8988T (cell line): ENCODE measurements around the gene MCAT.
"Not testable (repeated sequence)": the region's sequence is repeated elsewhere in the genome, so short reads cannot be mapped to it uniquely, and the experiment has no call there.

Source experiments
- DNase-seq: peaks from one replicate; pipeline ENCODE4 v3.0.0; 2011

MCAT gene

GRCh38 chr22:43152357-43153071, 9.3 kb upstream of the MCAT start:
- no peak for DNase-seq

GRCh38 chr22:43152003-43152356, 8.8 kb upstream of the MCAT start:
- no peak for DNase-seq

DNA sequence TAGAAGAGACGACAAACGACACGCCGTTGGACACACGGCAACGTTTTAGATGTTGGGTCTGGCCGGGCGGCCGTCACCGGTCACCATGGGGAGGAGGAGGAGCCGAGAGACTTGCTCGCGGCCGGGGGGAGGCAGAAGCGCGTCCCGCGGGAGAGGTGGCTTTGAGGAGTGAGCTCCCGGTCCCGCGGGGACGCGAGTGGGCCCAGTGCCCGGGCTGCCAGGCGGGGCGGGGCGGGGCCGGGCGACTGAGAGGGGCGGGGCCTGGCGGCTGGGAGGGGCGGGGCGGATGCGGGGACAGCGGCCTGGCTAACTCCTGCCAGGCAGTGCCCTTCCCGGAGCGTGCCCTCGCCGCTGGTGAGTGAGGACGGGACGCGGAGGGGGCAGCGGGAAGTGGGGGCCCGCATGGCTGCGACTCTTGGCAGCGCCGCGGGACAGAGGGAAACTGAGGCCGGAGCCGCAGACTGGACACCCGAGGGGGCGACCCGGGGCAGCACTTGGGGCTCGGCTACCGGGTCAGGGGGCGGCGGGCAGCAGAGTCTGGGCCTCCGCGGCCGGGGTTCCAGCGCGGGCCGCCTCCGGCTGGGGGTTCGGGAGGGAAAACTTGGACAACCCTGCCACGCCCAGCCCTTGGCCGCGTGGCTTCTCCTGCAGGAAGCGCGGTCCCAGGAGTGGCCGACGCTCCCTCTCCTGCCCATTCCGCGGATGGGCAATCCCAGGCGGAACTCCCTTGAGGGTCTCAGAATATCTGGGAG, 8.2 kb upstream of the MCAT start, which contains the start of gene TSPO:
Gene TSPO (plus strand): TSS at position 309 of the 752 bp plus-strand sequence. CDS start 7,680 bp downstream, outside the sequence.
- peak; percentile 52 for DNase-seq

- DNase-seq: no peak
Measured at GRCh38 chr22:43150731-43151206, 7.6 kb upstream of the MCAT start.

GRCh38 chr22:43148581-43148980, 5.4 kb upstream of the MCAT start:
- no peak for DNase-seq

- no peak for DNase-seq
Measured at GRCh38 chr22:43147821-43148220, 4.6 kb upstream of the MCAT start.

DNA sequence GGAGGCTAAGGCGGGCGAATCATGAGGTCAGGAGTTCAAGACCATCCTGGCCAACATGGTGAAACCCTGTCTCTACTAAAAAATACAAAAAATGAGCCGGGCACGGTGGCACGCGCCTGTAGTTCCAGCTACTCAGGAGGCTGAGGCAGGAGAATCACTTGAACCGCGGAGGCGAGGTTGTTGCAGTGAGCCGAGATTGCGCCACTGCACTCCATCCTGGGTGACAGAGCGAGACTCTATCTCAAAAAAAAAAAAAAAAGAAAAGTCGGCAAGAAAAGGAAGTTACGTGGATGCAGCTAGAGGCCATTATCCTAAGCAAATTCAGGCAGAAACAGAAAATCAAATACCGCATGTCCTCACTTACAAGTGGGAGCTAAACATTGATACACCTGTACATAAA, 3.1 kb upstream of the MCAT start:
- not testable (repeated sequence) for DNase-seq

DNA sequence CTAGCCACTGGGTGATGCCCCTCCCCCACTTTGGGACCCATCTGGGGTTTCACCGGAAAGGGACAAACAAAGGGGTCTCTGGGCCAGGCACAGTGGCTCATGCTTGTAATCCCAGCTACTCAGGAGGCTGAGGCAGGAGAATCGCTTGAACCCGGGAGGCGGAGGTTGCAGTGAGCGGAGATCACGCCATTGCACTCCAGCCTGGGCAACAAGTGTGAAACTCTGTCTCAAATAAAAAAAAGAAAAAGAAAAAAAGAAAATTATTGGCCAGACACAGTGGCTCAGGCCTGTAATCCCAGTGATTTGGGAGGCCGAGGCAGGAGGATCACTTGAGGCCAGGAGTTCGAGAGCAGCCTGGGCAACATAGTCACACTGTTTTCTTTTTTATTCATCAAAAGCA, 2.2 kb upstream of the MCAT start:
- not testable (repeated sequence) for DNase-seq

DNA sequence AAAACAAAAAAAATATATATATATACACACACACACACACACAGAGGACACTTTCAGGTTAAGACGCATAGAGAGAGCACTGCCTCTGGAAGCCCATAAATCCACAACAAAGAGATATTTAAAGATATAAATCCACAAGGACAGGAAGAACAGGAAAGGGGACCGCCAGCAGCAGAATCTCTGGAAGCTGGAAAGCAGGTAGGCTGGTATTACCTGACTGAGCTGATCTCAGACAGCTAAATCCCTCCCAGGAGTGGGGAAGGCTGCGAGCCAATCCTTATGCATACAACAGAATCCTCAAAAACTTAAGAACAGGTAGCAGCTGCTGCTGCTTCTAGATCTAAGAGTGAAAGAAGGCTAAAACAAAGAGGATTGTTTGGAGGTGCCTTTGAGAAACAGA, 1.8 kb upstream of the MCAT start:
- DNase-seq: no peak

GRCh38 chr22:43136801-43137200, 6.4 kb downstream of the MCAT start:
- DNase-seq: no peak

DNA sequence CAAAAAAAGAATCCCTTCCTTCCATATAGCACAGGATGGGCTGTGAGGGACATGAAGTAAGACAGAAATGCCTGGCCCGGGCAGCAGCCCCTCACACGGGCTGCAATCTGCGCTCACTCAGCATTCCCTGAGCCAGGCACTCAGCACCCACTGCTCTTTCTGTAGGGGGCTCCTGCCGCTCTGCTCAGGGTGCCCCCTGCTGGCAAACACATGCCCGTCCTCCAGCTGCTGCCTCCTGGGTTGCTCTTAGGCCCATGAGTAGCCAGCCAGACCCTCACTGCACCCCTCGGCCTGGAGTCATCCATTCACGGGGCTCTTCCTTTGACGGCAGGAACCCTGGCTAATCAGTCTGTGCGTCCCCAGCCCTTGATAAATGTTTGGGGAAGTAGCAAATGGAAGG, 6.9 kb downstream of the MCAT start:
- DNase-seq: peak; percentile 88

DNA sequence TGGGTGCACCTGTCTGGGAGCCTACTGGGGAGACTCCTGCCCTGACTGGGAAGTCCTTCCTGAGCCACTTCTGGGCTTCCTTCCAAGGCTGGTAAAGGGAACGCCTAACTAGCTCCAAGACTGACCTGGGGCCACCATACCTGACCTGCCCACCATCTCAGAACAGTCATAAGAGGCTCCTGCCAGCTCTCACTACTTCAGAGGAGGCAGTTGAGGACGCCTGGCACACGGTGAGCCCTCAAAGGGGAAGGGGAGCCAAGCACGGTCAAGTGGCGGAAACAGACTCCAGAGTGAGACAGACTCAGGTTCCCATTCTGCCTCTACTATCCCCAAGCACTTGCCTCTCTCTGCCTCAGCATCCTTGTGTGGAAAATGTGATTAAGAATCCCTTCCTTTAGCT, 7.6 kb downstream of the MCAT start:
- DNase-seq: no peak

- no peak for DNase-seq
Measured at GRCh38 chr22:43134553-43134952, 8.6 kb downstream of the MCAT start.

DNA sequence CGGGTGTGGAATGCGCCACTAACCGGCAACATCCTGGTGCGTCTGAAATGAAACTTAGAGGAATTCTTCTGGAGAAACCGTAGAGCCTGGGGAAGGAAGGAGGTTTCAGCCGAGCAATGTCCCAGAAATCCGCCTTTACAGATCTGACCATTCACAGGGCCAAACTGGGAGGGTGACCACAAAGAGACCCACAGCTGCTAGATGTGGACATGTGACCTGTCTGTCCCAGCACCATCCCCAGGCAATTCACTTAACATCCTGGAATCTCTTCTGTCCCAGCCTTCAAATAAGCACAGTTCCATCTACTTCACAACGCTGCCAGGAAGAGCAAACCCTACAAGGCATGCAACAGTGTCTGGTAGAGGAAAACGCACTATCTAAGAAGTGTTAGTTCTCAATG, 9.8 kb downstream of the MCAT start:
- no peak for DNase-seq

DNA sequence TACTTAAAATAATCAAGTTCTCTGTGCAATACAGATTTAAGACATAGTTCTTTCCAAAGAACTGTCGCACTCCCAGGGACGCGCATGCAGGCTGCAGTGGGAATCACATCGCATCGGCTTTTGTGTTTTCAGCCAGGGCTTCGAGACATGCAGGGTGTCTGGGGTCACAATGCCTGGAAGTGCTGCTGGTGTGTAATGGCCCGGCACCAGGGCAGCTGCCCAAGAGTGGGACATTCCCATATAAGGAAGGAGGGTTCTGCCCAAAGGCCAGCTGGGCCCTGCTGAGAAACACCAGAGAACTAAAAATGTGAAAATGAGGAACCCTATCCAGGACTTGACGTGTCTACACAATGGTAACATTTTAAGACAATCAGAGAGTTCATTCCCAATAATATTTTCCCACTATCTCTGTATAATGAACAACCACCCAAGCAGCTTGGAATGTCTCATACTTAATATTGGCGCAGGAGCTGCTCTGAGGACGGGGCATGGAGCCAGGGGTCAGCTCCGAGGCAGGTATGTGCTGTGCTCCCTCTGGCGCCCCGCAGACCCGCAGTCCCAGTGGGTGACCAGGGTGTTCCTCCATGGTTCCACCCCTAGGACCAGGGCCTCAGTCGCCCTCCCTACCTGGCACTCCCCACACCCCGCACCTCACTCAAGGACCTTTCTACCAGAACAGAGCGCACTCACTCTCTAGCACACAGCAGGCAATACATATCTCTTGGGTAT, 11.3 kb downstream of the MCAT start:
- no peak for DNase-seq

DNA sequence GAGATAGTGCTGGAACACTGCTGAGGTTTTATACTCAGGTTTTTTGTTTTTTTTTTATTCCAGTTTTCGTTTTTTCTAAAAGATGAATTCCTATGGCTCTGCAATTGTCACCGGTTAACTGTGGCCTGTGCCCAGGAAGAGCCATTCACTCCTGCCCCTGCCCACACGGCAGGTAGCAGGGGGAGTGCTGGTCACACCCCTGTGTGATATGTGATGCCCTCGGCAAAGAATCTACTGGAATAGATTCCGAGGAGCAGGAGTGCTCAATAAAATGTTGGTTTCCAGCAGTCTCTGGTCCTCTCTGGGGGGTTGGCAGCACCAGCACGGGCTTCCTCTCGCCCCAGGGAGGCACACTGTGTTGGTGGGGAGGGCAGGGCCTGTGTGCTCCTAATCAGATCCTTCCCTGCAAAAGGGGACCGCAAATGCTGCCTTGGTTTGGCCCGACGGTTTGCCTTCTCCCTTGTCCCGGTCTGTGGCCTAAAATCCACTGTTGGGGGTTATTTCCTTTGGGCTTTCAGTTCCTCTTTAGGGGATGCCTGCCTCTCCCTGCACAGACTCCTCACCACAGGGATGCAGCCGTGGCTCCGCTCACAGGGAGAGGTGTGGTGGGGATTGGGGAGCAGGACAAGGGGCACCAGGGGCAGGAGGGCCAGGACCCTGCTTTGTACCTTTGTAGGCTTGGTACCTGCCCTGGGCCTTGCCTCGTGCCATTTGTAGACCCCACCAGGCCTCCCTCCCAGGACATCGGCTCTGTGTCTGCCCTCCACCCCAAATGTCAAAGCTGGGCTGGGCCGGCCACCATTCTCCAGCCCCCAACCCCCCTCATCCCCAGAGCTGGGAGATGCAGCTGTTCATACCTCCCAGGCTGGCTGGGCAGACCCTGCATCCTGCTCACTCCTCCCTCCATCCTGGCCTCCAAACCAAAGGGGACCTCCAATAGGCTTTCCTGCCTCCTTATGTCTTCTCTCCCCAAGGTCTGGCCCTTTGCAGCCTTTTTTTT, 13.5 kb downstream of the MCAT start:
- DNase-seq: no peak

DNA sequence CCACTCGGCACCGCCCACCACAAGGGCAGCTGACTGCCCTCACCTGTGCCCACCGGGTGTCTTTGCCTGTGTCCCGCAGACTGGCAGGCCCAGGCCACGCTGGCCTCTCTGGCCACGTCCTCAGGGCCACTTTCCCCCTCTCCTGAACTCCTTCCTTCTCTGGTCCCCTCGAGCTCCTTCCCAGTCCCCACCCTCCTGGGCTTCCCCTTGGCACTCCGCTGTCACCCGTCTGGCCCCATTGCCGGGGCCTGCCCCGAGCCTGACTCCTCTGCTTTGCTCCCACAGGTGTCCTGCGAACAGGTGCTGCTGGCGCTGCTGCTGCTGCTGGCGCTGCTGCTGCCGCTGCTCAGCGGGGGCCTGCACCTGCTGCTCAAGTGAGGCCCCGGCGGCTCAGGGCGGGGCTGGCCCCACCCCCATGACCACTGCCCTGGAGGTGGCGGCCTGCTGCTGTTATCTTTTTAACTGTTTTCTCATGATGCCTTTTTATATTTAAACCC, 14.2 kb downstream of the MCAT start:
- no peak for DNase-seq

GRCh38 chr22:43128116-43128515, 15.1 kb downstream of the MCAT start:
- DNase-seq: no peak

- no peak for DNase-seq
Measured at GRCh38 chr22:43127166-43127908, 15.9 kb downstream of the MCAT start.

- DNase-seq: peak; percentile 92
Measured at GRCh38 chr22:43126501-43127165, 16.6 kb downstream of the MCAT start.

DNA sequence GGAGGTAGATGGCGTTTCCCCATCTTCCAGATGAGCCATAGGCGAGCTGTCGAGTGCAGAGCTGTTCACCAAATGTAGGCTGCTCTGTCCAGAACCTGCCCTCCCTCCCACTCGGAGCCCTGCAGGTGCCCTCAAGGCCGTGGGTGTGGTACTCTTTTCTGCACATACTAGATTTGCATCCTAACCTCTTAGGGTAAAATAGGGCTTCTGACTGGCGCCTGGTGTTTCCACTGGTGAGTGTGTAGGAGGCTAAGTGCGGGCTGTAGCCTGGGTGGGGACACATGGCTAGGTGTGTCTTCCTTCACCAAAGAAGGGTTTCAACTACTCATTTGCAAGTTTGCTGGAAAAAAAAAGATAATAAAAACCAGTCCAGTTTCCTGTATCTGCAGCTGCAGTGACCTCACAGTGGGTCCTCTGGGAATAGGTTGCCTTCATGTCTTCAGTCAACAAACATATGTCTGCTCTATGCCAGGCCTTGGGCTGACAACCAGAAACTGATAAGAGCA, 24.2 kb downstream of the MCAT start:
- DNase-seq: no peak
